ENCODE results near the gene SHC1. TPM values are rescaled to one million over a fixed set of nuclear protein-coding genes. Genes with fewer than 3 reads are reported as not detected.
A peak's percentile ranks its signal among the peaks of the same experiment; 100 is the strongest.

The SHC1 gene
- total RNA-seq, 1 experiment from 2014 or later = 199 TPM

GRCh38 chr1:154940651-154941194 lies 29.8 kb downstream of the SHC1 start (continued):
- TF ChIP-seq E2F1 (CRISPR knock-in tag; IDR thresholded peaks at IDR 0.05) = no peak
- no peak for TF ChIP-seq PRDM15 (CRISPR knock-in tag; IDR thresholded peaks at IDR 0.05)

DNA sequence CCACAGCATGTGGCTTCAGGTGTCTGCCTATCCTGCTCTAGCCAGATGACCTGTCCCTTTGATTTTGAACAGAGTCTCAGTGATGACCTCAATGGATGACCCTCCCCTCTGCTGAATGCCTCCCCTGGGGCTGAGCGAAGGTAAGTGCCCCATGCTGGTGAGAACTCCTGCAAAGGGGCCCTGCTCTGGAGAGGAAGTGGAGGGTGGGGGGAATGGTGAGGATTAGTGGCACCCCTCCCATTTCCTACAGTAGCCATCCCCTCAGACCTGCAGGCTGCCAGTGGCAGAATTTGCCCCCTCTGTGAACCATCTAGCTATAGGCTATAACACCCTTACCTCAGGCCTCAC lies 30.4 kb downstream of the SHC1 start:
- POLR2A ChIA-PET = no interaction called here
- no peaks in the 10 kb centered on the region for H3K9me3 Mint-ChIP-seq
- peaks cover 3% of the 10 kb centered on the region; the same call in 1 of the 2 replicates for H3K27me3 Mint-ChIP-seq (ENCODE audit: low read depth)
- peaks cover 37% of the 10 kb centered on the region for H3K4me1 Mint-ChIP-seq
- ATAC-seq (no peak), DNase-seq (ENCODE audit: low spot score) (no peak)
- no peak overlapping the region for H3K4me3 Mint-ChIP-seq
- no peaks in the 10 kb centered on the region; the same call in 1 of the 2 replicates for H3K36me3 Mint-ChIP-seq
- TF ChIP-seq RORB (CRISPR knock-in tag; IDR thresholded peaks at IDR 0.05) = no peak
- TF ChIP-seq HMGA2 (CRISPR knock-in tag; IDR thresholded peaks at IDR 0.05) = no peak
- no peak for TF ChIP-seq ZBTB21 (CRISPR knock-in tag; IDR thresholded peaks at IDR 0.05; ENCODE audit: borderline replicate concordance)
- TF ChIP-seq MAX (CRISPR knock-in tag; IDR thresholded peaks at IDR 0.05) = no peak
- TF ChIP-seq, protein P1, sequence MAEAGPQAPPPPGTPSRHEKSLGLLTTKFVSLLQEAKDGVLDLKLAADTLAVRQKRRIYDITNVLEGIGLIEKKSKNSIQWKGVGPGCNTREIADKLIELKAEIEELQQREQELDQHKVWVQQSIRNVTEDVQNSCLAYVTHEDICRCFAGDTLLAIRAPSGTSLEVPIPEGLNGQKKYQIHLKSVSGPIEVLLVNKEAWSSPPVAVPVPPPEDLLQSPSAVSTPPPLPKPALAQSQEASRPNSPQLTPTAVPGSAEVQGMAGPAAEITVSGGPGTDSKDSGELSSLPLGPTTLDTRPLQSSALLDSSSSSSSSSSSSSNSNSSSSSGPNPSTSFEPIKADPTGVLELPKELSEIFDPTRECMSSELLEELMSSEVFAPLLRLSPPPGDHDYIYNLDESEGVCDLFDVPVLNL (CRISPR knock-in tag; IDR thresholded peaks at IDR 0.05; ENCODE audit: borderline replicate concordance, low read depth) = no peak
- no peak for TF ChIP-seq ZNF121 (CRISPR knock-in tag; IDR thresholded peaks at IDR 0.05)
- TF ChIP-seq JUN (CRISPR knock-in tag; IDR thresholded peaks at IDR 0.05) = no peak
- TF ChIP-seq ESRRA (CRISPR knock-in tag; IDR thresholded peaks at IDR 0.05; ENCODE audit: borderline replicate concordance) = no peak
- TF ChIP-seq TEAD1 (CRISPR knock-in tag; IDR thresholded peaks at IDR 0.05) = no peak
- no peak for TF ChIP-seq E2F1 (CRISPR knock-in tag; IDR thresholded peaks at IDR 0.05)
- no peak for TF ChIP-seq SOX15 (CRISPR knock-in tag; IDR thresholded peaks at IDR 0.05)
- no peak for TF ChIP-seq NR1H2 (CRISPR knock-in tag; IDR thresholded peaks at IDR 0.05)
- no peak for TF ChIP-seq PREB (CRISPR knock-in tag; IDR thresholded peaks at IDR 0.05; ENCODE audit: borderline replicate concordance)
- TF ChIP-seq FOXP1 (CRISPR knock-in tag; IDR thresholded peaks at IDR 0.05; ENCODE audit: borderline replicate concordance) = no peak
- TF ChIP-seq ZNF532 (CRISPR knock-in tag; IDR thresholded peaks at IDR 0.05; ENCODE audit: borderline replicate concordance) = no peak
- TF ChIP-seq HMGXB4 (CRISPR knock-in tag; IDR thresholded peaks at IDR 0.05) = no peak
- TF ChIP-seq, protein P2, sequence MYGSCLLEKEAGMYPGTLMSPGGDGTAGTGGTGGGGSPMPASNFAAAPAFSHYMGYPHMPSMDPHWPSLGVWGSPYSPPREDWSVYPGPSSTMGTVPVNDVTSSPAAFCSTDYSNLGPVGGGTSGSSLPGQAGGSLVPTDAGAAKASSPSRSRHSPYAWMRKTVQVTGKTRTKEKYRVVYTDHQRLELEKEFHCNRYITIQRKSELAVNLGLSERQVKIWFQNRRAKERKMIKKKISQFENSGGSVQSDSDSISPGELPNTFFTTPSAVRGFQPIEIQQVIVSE (CRISPR knock-in tag; IDR thresholded peaks at IDR 0.05; ENCODE audit: borderline replicate concordance) = no peak
- CTCF ChIA-PET = interaction anchor here (0.9 to 1.9 kb wide), 8 partner anchors 16 to 380 kb away, joined by 3 to 6 read pairs (median 4); no protein-coding TSS in a partner anchor
- peak overlapping the region; percentile 10; the same call in 1 of the 2 replicates for H3K27ac Mint-ChIP-seq
